ENCODE results near the gene FNTB. TPM values are rescaled to one million over a fixed set of nuclear protein-coding genes. Genes with fewer than 3 reads are reported as not detected.

Gene FNTB
- total and polyA plus RNA-seq, 9 of the 15 experiments (the other 6 are each of a cell fraction or from before 2014, with no cell fraction given), result 6.9 to 23.2 (median 12.2) TPM

GRCh38 chr14:65010211-65010931 lies 23.7 kb downstream of the FNTB start:
- Histone ChIP-seq H3K4me3 (no peak overlapping the region), H3K79me2 (ENCODE audit: control insufficient read depth, insufficient read depth, low read length) (no peaks in the 10 kb centered on the region), H3K9ac (ENCODE audit: insufficient read depth in 1 of 2, low read depth in 2 of 2, low read length in 2 of 2) (no peak overlapping the region), H3K9me3 (replicated peaks; ENCODE audit: control insufficient read depth, insufficient read depth, low read depth, low read length) (no peaks in the 10 kb centered on the region), H3K4me2 (ENCODE audit: insufficient read depth, low read length) (no peak overlapping the region), H3K36me3 (ENCODE audit: control insufficient read depth, insufficient read depth, low read length) (peaks cover 33% of the 10 kb centered on the region; the same call in 2 of the 3 replicates), H3K27ac (ENCODE audit: extremely low read depth, low read depth, low read length) (no peak overlapping the region), H4K20me1 (replicated peaks; ENCODE audit: control insufficient read depth, insufficient read depth, low read length) (no peaks in the 10 kb centered on the region), H3K27me3 (ENCODE audit: control insufficient read depth in 2 of 2, insufficient read depth in 2 of 2, low read length in 2 of 2) (no peaks in the 10 kb centered on the region), H3K9me1 (ENCODE audit: control insufficient read depth, insufficient read depth, low read length) (no peaks in the 10 kb centered on the region), H3K4me1 (replicated peaks in 1 of 2; ENCODE audit: control insufficient read depth in 2 of 2, insufficient read depth in 2 of 2, low read length in 2 of 2) (peaks cover 0 to 6% of the 10 kb centered on the region in 2 experiments; a peak in 3 of 5 replicates), H2AFZ (ENCODE audit: low read depth, low read length) (no peak overlapping the region)
- in situ Hi-C loops (cut with MboI), result no loop called here
- no TSS peak for BruUV-seq (replicated peaks)
- POLR2A ChIA-PET, result no interaction called here
- 0 out of 2 replicates have a peak, but pooled peaks have one; percentile 12 for TF ChIP-seq MAFG (tag; conservative IDR thresholded peaks at IDR 0.05)
- TF ChIP-seq RUNX1 (IDR thresholded peaks at IDR 0.05; ENCODE audit: low read depth), result no peak
- TF ChIP-seq PTBP1 (IDR thresholded peaks at IDR 0.05; ENCODE audit: low read depth, low read length), result no peak
- no peak for TF ChIP-seq EHMT2 (IDR thresholded peaks at IDR 0.05)
- TF ChIP-seq MAFK (IDR thresholded peaks at IDR 0.05; ENCODE audit: low read length), result peak; percentile 23; the same call in 1 of the 2 replicates
- TF ChIP-seq ZNF696 (CRISPR knock-in tag; conservative IDR thresholded peaks at IDR 0.05), result no peak
- no peak for TF ChIP-seq IFI16 (CRISPR knock-in tag; IDR thresholded peaks at IDR 0.05)
- peak; percentile 67 for TF ChIP-seq ZNF316 (IDR thresholded peaks at IDR 0.05)
- peak; percentile 56 for TF ChIP-seq C11orf30 (IDR thresholded peaks at IDR 0.05; ENCODE audit: low read depth)
- 0 out of 2 replicates have a peak, but pooled peaks have one; percentile 22 for TF ChIP-seq MAFF (IDR thresholded peaks at IDR 0.05; ENCODE audit: low read length)
- FAIRE-seq (no peak), ATAC-seq (no peak), DNase-seq (ENCODE audit: extremely low read depth in 1 of 4, low spot score in 3 of 4) (no peak)
- 63% methylated on average over 5 of the region's 5 CpGs for WGBS (ENCODE audit: insufficient coverage, low coverage, missing lambda C conversion rate)
- intact Hi-C loops (cut with micrococcal nuclease), result no loop called here
- CTCF ChIA-PET (ENCODE audit: low intra/inter-chr PET ratio), result no interaction called here

Measured in K562 (cell line).